ENCODE measurements around the gene TDRD1. TPM values are rescaled to one million over a fixed set of nuclear protein-coding genes. Genes with fewer than 3 reads are reported as not detected.

TDRD1 gene
- total RNA-seq, 4 donors from 2014 or later: 0.16 to 0.19 (median 0.17) TPM; not detected in 1

DNA sequence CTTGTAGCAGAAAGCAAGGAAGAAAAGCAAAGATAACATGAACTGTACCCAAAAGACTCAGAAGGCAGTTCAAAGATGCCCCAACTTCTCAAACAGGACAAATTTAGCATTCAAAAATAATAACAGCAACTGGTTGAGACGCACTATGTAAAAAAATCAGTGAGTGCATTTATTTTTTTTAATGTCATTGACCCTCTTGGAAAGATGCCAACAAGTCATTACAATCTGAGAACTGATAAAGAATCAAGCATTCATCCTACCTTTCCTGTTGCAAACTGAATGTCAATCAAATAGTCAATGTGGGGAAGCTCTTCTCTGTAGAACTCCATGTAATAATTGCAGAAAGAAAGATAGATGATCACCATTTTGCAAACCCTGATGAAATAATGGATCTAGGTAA is 3.5 kb upstream of the TDRD1 start:
- TF ChIP-seq, protein P1, sequence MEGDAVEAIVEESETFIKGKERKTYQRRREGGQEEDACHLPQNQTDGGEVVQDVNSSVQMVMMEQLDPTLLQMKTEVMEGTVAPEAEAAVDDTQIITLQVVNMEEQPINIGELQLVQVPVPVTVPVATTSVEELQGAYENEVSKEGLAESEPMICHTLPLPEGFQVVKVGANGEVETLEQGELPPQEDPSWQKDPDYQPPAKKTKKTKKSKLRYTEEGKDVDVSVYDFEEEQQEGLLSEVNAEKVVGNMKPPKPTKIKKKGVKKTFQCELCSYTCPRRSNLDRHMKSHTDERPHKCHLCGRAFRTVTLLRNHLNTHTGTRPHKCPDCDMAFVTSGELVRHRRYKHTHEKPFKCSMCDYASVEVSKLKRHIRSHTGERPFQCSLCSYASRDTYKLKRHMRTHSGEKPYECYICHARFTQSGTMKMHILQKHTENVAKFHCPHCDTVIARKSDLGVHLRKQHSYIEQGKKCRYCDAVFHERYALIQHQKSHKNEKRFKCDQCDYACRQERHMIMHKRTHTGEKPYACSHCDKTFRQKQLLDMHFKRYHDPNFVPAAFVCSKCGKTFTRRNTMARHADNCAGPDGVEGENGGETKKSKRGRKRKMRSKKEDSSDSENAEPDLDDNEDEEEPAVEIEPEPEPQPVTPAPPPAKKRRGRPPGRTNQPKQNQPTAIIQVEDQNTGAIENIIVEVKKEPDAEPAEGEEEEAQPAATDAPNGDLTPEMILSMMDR (IDR thresholded peaks at IDR 0.05; ENCODE audit: low read depth): no peak

DNA sequence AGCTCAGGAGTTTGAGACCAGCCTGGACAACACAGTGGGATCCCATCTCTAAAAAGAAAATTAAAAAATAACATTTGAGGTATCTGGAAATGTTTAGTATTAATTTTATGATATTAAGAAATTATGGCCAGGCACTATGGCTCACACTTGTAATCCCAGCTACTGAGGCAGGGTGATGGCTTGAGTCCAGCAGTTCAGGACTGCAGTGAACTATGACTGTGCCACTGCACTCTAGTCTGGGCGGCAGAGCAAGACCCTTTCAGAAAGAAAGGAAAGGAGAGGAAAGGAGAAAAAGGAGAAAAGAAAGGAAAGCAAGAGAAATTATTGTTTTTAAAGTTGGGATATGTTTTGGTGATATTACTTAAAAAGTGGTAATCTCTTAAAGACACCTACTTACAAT is 2.6 kb upstream of the TDRD1 start:
- TF ChIP-seq, protein P1 (IDR thresholded peaks at IDR 0.05; ENCODE audit: low read depth): no peak

DNA sequence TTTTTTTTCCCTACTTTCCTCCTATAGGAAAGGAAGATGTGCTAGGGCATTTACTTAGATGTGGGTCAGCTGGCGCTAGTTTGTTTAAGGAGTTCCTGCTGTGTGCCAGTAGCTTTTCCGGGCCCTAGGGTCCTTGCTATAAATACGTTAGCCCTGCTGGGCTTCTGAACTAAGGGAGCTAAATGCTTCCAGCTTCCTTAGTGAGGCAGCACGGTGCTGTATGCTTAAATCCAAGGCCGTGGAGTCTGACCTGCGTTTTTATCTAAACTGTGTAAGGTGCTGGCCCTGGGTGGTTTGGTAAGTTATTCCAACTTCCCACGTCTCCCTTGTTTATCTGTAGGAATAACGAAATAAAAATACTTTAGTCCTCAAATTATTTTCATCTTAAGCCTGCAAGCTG is 594 bp downstream of the TDRD1 start:
- TF ChIP-seq, protein P1 (IDR thresholded peaks at IDR 0.05; ENCODE audit: low read depth): no peak

DNA sequence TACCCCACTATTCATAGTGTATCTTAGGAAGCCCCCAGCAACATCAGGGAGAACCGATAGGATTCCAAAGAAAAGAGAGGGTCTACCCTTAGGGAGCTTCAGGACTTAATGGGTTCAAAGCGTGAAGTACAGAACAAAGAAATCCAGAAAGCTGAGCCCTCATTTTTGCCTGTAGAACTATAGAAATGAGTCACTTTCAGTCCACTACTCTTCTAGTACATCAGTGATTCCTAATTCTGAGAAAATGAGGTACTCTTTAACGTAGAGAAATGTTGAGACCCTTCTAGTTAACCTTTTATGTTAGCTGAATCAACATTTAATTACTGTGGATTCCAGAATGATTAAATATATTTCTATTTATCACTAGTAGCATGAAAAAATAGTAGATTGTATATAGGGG is 1.8 kb downstream of the TDRD1 start:
- TF ChIP-seq, protein P1 (IDR thresholded peaks at IDR 0.05; ENCODE audit: low read depth): no peak

DNA sequence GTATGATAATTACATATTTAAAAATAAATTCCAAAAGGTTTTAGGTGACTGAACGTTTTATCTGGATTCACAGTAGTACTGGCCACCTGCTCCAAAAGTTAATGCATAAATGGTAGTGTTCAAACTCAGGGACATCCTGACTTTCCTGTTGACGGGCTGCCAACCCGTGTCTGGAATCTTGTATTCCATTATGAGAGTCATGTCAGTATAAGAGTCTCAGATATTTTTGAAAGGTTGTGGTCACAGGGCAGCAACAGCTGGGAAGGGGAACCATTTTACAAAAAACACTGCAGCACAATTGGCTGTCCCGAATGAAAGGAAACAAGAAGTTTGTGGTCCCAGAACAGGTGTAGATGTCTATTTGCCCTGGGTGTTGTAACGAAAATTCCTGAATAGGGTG is 2.8 kb downstream of the TDRD1 start:
- TF ChIP-seq, protein P1 (IDR thresholded peaks at IDR 0.05; ENCODE audit: low read depth): no peak

DNA sequence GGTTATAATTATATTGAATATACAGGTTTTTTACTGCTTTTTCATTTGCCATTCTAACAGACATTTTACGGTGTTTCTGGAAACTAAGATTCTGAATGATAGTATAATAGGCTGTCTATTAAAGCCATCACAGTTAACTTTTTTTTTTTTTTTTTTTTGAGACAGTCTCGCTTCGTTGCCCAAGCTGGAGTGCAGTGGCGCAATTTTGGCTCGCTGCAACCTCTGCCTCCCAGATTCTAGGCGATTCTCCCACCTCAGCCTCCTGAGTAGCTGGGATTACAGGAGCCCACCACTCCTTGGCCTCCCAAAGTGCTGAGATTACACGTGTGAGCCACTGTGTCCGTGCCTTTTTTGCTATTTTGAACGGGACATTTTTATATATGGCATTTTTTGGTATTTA is 4.4 kb downstream of the TDRD1 start:
- TF ChIP-seq, protein P1 (IDR thresholded peaks at IDR 0.05; ENCODE audit: low read depth): no peak

DNA sequence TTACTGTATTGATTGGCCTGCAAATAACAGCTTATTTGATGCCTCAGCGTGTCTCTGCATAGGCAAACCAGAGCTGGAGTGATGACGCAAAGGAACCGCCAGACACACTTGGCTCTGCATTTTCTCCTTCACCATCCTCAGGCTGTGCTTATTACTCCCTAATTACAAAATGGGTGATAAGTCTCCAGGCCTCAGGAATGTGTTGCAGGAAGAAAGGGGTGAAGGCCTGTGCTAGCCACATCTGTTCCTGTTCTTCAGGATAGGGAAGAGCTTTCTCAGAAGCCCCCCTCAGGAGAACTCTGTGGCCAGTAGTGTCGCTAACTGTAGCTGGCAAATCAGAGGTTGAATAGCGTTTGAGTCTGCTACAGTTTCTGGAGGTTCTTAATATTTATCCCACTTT is 5.1 kb downstream of the TDRD1 start:
- TF ChIP-seq, protein P1 (IDR thresholded peaks at IDR 0.05; ENCODE audit: low read depth): no peak

Measured in subcutaneous adipose tissue (tissue), 4 donors.